Parathyroid adenoma (tissue), 2 donors: ENCODE measurements around the gene TMEM244.

Experiments used
- H2AFZ ChIP-seq: fragments of 300-600 bp; sonication (generic); one replicate; pipeline ENCODE4 v1.7.0; 2017; ENCODE audit warnings: antibody characterized with exemption, mild to moderate bottlenecking
- H3K27ac ChIP-seq: fragments of 300-600 bp; sonication (generic); one replicate; pipeline ENCODE4 v1.7.0; 2017
- H3K27me3 ChIP-seq: fragments of 300-600 bp; sonication (generic); one replicate; pipeline ENCODE4 v1.7.0; 2017; ENCODE audit warnings: low read length; ENCODE audit not compliant: control insufficient read depth, insufficient read depth
- H3K36me3 ChIP-seq: fragments of 300-600 bp; sonication (generic); one replicate; pipeline ENCODE4 v1.7.0; 2017; ENCODE audit warnings: low read length; ENCODE audit not compliant: control insufficient read depth, insufficient read depth
- H3K4me1 ChIP-seq: fragments of 300-600 bp; sonication (generic); one replicate; pipeline ENCODE4 v1.7.0; 2017; ENCODE audit warnings: control low read depth
- H3K4me2 ChIP-seq: fragments of 300-600 bp; sonication (generic); one replicate; pipeline ENCODE4 v1.7.0; 2017; ENCODE audit warnings: low read length
- H3K4me3 ChIP-seq: fragments of 300-600 bp; sonication (generic); one replicate; pipeline ENCODE4 v1.7.0; 2017; ENCODE audit warnings: low read depth, low read length
- H3K79me2 ChIP-seq: fragments of 300-600 bp; sonication (generic); one replicate; pipeline ENCODE4 v1.7.0; 2017; ENCODE audit warnings: control low read depth
- H3K9ac ChIP-seq: fragments of 300-600 bp; sonication (generic); one replicate; pipeline ENCODE4 v1.7.0; 2017; ENCODE audit warnings: mild to moderate bottlenecking
- H3K9me3 ChIP-seq: fragments of 300-600 bp; sonication (generic); one replicate; pipeline ENCODE4 v1.7.0; 2017; ENCODE audit warnings: low read length; ENCODE audit not compliant: control insufficient read depth
- CTCF ChIP-seq: fragments of 300-600 bp; sonication (generic); IDR thresholded peaks from one replicate; pipeline ENCODE4 v1.7.0; 2017; ENCODE audit warnings: antibody characterized with exemption, mild to moderate bottlenecking
- donor health status: primary hyperparathyroidism.

The TMEM244 gene

DNA sequence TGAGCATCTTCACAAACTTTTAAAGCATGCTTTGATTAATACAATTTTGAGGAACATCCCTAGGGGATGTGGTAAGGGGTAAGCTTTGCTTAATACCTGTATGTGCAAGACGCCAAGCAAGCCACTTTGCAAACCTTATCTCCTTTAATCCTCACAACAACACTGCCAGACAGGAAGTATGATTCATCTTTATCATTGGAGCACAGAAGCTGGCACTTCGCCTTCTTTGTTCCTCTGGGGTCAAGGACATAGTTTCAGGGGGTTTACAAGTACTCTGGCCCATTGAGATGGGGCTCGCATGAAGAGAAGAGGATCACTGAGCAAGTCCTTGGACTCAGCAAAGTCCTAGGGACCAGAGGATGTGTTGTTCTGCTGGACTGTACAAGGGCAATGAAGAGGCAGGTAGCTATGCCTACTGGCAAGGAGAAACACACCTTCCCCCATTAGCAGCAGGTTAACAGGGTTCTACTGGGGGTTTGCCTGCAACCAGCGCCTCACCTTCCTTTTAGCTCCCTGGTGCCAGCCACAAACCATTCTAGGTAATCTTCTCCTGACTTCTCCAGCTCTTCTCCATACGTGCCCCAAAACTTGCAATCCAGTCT, 8.8 kb downstream of the TMEM244 start:
- no peak for TF ChIP-seq CTCF
- peak overlapping the region; percentile 23 for H2AFZ ChIP-seq
- no peaks in the 10 kb centered on the region for H3K27me3 ChIP-seq

GRCh38 chr6:129849456-129849855, 11.7 kb downstream of the TMEM244 start:
- Histone ChIP-seq H3K27ac (no peak overlapping the region), H3K4me2 (no peak overlapping the region), H3K9me3 (no peaks in the 10 kb centered on the region), H3K4me3 (no peak overlapping the region), H2AFZ (no peak overlapping the region), H3K79me2 (no peaks in the 10 kb centered on the region), H3K27me3 (no peaks in the 10 kb centered on the region), H3K36me3 (no peaks in the 10 kb centered on the region), H3K9ac (no peak overlapping the region), H3K4me1 (no peaks in the 10 kb centered on the region)
- no peak for TF ChIP-seq CTCF

More for the DNA sequence above, 8.8 kb downstream of the TMEM244 start:
- Histone ChIP-seq H3K9me3 (no peaks in the 10 kb centered on the region), H3K27ac (no peak overlapping the region), H3K4me2 (no peak overlapping the region), H3K4me1 (no peaks in the 10 kb centered on the region), H3K9ac (no peak overlapping the region), H3K4me3 (no peak overlapping the region), H3K79me2 (no peaks in the 10 kb centered on the region), H3K36me3 (no peaks in the 10 kb centered on the region)

- Histone ChIP-seq H3K4me2 (no peak overlapping the region), H3K27me3 (no peaks in the 10 kb centered on the region), H3K36me3 (no peaks in the 10 kb centered on the region), H3K4me1 (no peaks in the 10 kb centered on the region), H3K9me3 (no peaks in the 10 kb centered on the region), H3K27ac (no peak overlapping the region), H3K79me2 (no peaks in the 10 kb centered on the region), H3K4me3 (no peak overlapping the region), H2AFZ (no peak overlapping the region), H3K9ac (no peak overlapping the region)
- no peak for TF ChIP-seq CTCF
Measured at GRCh38 chr6:129846761-129847160, 14.4 kb downstream of the TMEM244 start.

DNA sequence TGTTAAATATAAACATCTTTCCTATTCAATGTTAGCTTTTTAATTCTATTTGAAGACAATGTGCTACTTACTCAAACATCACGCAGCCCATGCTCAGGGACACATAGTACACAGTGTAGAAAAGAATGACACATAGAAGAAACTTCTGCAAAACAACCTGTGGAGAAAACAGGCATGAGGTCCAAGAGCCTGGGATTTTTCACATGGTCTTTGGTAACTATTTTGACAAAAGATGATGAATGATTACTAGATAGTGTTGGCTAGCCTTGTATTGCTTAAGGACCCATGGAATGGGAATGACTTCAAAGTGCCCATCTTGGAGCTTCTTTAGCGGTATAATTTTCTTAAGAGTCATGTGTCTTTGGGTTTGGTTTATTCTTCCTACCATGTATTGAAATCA, 15.4 kb downstream of the TMEM244 start:
- no peak for TF ChIP-seq CTCF
- no peak overlapping the region for H2AFZ ChIP-seq
- no peaks in the 10 kb centered on the region for H3K36me3 ChIP-seq
- H3K4me3 ChIP-seq, result no peak overlapping the region
- no peak overlapping the region for H3K4me2 ChIP-seq
- no peaks in the 10 kb centered on the region for H3K79me2 ChIP-seq
- no peak overlapping the region for H3K9ac ChIP-seq
- no peak overlapping the region for H3K27ac ChIP-seq
- H3K4me1 ChIP-seq, result no peaks in the 10 kb centered on the region
- no peaks in the 10 kb centered on the region for H3K9me3 ChIP-seq
- no peaks in the 10 kb centered on the region for H3K27me3 ChIP-seq
